SK-N-SH treated with all-trans-retinoic acid at 6 μM for 48 hours (cell line): ENCODE results near the gene HOXA6.

Source experiments
- RARB ChIP-seq: fragments of 250-450 bp; sonication (Bioruptor Pico); IDR thresholded peaks from 2 replicates; pipeline ENCODE4 v1.8.0; 2021; ENCODE audit warnings: mild to moderate bottlenecking, moderate library complexity
- ZFP3 ChIP-seq: fragments of 250-450 bp; sonication (Bioruptor Pico); IDR thresholded peaks from 2 replicates; pipeline ENCODE4 v1.5.0; 2020; ENCODE audit warnings: mild to moderate bottlenecking, moderate library complexity
- TF ChIP-seq, protein P1 (sequence below): fragments of 250-450 bp; sonication (Bioruptor Pico); IDR thresholded peaks from 2 replicates; pipeline ENCODE4 v1.5.0; 2020; ENCODE audit warnings: mild to moderate bottlenecking, moderate library complexity

DNA sequence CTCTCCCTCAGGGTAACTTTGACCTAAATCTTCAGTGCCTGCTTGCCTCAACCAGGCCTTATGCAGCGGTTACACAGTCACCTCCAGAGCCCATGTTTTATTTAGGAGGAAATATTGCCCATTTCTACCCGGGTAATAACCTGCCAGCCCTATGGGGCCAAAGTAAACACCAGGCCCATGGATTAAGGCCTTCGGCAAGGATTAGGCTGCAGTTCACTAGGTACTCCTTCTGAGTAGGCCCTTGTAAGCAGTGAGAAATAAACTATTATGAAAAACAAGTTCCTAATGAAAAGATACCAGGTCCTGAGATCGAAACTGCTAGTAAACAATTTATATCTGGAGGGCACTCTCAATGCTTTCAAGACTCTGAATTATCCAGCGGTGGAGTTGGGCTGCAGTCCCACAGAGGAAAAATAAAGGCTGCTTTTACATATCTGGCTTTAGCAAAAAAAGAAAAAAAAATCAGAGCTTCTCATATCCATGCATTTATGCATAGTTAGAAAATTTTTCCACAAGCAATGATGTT lies 30.3 kb upstream of the HOXA6 start:
- TF ChIP-seq ZFP3 (CRISPR knock-in tag), result no peak
- TF ChIP-seq RARB (CRISPR knock-in tag), result no peak
- TF ChIP-seq, protein P1, sequence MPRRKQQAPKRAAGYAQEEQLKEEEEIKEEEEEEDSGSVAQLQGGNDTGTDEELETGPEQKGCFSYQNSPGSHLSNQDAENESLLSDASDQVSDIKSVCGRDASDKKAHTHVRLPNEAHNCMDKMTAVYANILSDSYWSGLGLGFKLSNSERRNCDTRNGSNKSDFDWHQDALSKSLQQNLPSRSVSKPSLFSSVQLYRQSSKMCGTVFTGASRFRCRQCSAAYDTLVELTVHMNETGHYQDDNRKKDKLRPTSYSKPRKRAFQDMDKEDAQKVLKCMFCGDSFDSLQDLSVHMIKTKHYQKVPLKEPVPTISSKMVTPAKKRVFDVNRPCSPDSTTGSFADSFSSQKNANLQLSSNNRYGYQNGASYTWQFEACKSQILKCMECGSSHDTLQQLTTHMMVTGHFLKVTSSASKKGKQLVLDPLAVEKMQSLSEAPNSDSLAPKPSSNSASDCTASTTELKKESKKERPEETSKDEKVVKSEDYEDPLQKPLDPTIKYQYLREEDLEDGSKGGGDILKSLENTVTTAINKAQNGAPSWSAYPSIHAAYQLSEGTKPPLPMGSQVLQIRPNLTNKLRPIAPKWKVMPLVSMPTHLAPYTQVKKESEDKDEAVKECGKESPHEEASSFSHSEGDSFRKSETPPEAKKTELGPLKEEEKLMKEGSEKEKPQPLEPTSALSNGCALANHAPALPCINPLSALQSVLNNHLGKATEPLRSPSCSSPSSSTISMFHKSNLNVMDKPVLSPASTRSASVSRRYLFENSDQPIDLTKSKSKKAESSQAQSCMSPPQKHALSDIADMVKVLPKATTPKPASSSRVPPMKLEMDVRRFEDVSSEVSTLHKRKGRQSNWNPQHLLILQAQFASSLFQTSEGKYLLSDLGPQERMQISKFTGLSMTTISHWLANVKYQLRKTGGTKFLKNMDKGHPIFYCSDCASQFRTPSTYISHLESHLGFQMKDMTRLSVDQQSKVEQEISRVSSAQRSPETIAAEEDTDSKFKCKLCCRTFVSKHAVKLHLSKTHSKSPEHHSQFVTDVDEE (CRISPR knock-in tag), result no peak
